ENCODE results near the gene LDAH.

- TF ChIP-seq CTCF (IDR thresholded peaks at IDR 0.05): no peak
- TF ChIP-seq ZFP36 (IDR thresholded peaks at IDR 0.05; ENCODE audit: borderline replicate concordance, partially characterized antibody): no peak
- TF ChIP-seq POLR2A (IDR thresholded peaks at IDR 0.05; ENCODE audit: low read length): no peak
- no peak for TF ChIP-seq CEBPB (IDR thresholded peaks at IDR 0.05)
- TF ChIP-seq MAX (IDR thresholded peaks at IDR 0.05): no peak
- no peak for TF ChIP-seq HDAC2 (IDR thresholded peaks at IDR 0.05)
- TF ChIP-seq ELK1 (IDR thresholded peaks at IDR 0.05; ENCODE audit: low read depth, low read length): no peak
- no peak for TF ChIP-seq REST (IDR thresholded peaks at IDR 0.05)
- no peak for TF ChIP-seq BHLHE40 (IDR thresholded peaks at IDR 0.05; ENCODE audit: low read depth, low read length)
- TF ChIP-seq RAD21 (conservative IDR thresholded peaks at IDR 0.05 in 1 of 2, IDR thresholded peaks at IDR 0.05 in 1 of 2): no peak
Observed at GRCh38 chr2:20643826-20644225, 179.1 kb downstream of the LDAH start.

Data from A549 (cell line).